Measurements from ENCODE around the gene SAMD15.

- no peak for TF ChIP-seq CTCF (conservative IDR thresholded peaks at IDR 0.05; ENCODE audit: low read depth, low read length)
- TF ChIP-seq EZH2 (IDR thresholded peaks at IDR 0.05; ENCODE audit: low read length, unreplicated experiment): no peak
- TF ChIP-seq EZH2phosphoT487 (IDR thresholded peaks at IDR 0.05; ENCODE audit: borderline replicate concordance, low read length): no peak
Observed at GRCh38 chr14:77342726-77343397, 34.3 kb upstream of the SAMD15 start.
